Effector CD8-positive, alpha-beta T cell (primary cell): ENCODE results near the gene CLEC4D.
"Not testable (repeated sequence)": the region's sequence is repeated elsewhere in the genome, so short reads cannot be mapped to it uniquely, and the experiment has no call there.

Experiments
- DNase-seq: peaks from one replicate; lab custom pipeline; 2025; lab: John Stamatoyannopoulos, UW
- total RNA-seq, 4 experiments: gene quantifications; one replicate each; lab custom pipeline; 2026; lab: John Stamatoyannopoulos, UW

CLEC4D gene
- total RNA-seq, result 0 reads per million in 4 experiments

- DNase-seq, result no peak
Observed at GRCh38 chr12:8513256-8513655, at the start of gene CLEC4D. CLEC4D (plus strand) TSS chr12:8513503; CDS start chr12:8513733, 230 bp downstream.

- DNase-seq, result no peak
Observed at GRCh38 chr12:8465301-8465996, 47.9 kb upstream of the CLEC4D start.

GRCh38 chr12:8466241-8466640 is 47.1 kb upstream of the CLEC4D start:
- no peak for DNase-seq

- DNase-seq, result no peak
Observed at GRCh38 chr12:8471090-8471489, 42.2 kb upstream of the CLEC4D start.

GRCh38 chr12:8475508-8476203 is 37.6 kb upstream of the CLEC4D start:
- DNase-seq, result no peak

- DNase-seq, result no peak
Observed at GRCh38 chr12:8482571-8483061, 30.7 kb upstream of the CLEC4D start.

- DNase-seq, result no peak
Observed at GRCh38 chr12:8483079-8483478, 30.2 kb upstream of the CLEC4D start.

- DNase-seq, result no peak
Observed at GRCh38 chr12:8491646-8492530, 21.4 kb upstream of the CLEC4D start.

- no peak for DNase-seq
Observed at GRCh38 chr12:8493084-8493483, 20.2 kb upstream of the CLEC4D start.

- DNase-seq, result not testable (repeated sequence)
Observed at GRCh38 chr12:8495671-8496070, 17.6 kb upstream of the CLEC4D start.

GRCh38 chr12:8496074-8496473 is 17.2 kb upstream of the CLEC4D start:
- not testable (repeated sequence) for DNase-seq

- no peak for DNase-seq
Observed at GRCh38 chr12:8499616-8500015, 13.7 kb upstream of the CLEC4D start.

- DNase-seq, result no peak
Observed at GRCh38 chr12:8501720-8502119, 11.6 kb upstream of the CLEC4D start.

GRCh38 chr12:8504351-8504750 is 9.0 kb upstream of the CLEC4D start:
- no peak for DNase-seq

- DNase-seq, result no peak
Observed at GRCh38 chr12:8507596-8507995, 5.7 kb upstream of the CLEC4D start.

GRCh38 chr12:8508223-8508622 is 5.1 kb upstream of the CLEC4D start:
- DNase-seq, result no peak

- no peak for DNase-seq
Observed at GRCh38 chr12:8508910-8509841, 4.1 kb upstream of the CLEC4D start.

- no peak for DNase-seq
Observed at GRCh38 chr12:8517971-8518370, 4.7 kb downstream of the CLEC4D start.

- no peak for DNase-seq
Observed at GRCh38 chr12:8519171-8519570, 5.9 kb downstream of the CLEC4D start.

GRCh38 chr12:8527250-8528130 is 14.2 kb downstream of the CLEC4D start:
- DNase-seq, result no peak
